ENCODE measurements around the gene REPS2.

DNA sequence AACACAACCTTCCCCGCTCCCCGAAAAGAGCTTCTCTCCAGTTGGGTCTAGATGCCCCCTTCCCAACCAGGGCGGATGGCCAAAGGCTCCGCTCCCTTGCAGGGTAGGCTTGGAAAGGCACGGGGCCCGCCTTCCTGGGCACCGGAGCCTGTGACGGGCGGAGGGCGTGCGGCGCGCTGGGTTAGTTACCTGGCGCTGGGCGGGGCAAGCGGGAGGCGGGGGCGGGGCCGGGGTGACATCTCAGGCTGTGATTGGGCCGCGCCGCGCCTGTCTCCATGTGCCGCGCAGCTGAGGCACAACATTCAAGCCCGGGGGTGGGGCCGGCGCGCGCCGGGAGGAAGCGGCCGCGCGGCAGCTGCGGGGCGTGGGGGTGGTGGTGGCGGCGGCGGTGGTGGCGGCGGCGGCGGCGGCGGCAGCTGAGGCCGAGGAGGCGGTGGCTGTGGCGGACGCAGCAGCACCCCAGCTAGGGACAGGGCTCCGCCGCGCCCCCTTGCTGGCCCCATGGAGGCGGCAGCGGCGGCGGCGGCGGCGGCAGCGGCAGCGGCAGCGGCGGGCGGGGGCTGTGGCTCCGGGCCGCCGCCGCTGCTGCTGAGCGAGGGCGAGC is at the start of gene REPS2:
- TF ChIP-seq POLR2AphosphoS5 (IDR thresholded peaks at IDR 0.05): peak in 1 of 2 donors; percentile 19
- TF ChIP-seq, protein P1, sequence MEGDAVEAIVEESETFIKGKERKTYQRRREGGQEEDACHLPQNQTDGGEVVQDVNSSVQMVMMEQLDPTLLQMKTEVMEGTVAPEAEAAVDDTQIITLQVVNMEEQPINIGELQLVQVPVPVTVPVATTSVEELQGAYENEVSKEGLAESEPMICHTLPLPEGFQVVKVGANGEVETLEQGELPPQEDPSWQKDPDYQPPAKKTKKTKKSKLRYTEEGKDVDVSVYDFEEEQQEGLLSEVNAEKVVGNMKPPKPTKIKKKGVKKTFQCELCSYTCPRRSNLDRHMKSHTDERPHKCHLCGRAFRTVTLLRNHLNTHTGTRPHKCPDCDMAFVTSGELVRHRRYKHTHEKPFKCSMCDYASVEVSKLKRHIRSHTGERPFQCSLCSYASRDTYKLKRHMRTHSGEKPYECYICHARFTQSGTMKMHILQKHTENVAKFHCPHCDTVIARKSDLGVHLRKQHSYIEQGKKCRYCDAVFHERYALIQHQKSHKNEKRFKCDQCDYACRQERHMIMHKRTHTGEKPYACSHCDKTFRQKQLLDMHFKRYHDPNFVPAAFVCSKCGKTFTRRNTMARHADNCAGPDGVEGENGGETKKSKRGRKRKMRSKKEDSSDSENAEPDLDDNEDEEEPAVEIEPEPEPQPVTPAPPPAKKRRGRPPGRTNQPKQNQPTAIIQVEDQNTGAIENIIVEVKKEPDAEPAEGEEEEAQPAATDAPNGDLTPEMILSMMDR (IDR thresholded peaks at IDR 0.05): peak in 2 of 6 experiments; percentile 12 to 17
- peak in 1 of 4 donors; percentile 26 for TF ChIP-seq POLR2A (IDR thresholded peaks at IDR 0.05)

All from upper lobe of left lung (tissue), 4 donors.